Dermis blood vessel endothelial cell (primary cell): ENCODE data around the gene LENEP. TPM values are rescaled to one million over a fixed set of nuclear protein-coding genes. Genes with fewer than 3 reads are reported as not detected.
A peak's percentile ranks its signal among the peaks of the same experiment; 100 is the strongest.

ENCODE experiments used
- DNase-seq: peaks from one replicate; pipeline ENCODE4 v3.0.0; 2010
- total RNA-seq: library from RNA; depleted of rRNA; stranded (reverse); fragments of >200 nt; gene quantifications from 2 replicates; pipeline ENCODE4 v1.2.3, GENCODE V29; 2014

LENEP gene
- total RNA-seq, 1 donor from 2014 or later = not detected

DNA sequence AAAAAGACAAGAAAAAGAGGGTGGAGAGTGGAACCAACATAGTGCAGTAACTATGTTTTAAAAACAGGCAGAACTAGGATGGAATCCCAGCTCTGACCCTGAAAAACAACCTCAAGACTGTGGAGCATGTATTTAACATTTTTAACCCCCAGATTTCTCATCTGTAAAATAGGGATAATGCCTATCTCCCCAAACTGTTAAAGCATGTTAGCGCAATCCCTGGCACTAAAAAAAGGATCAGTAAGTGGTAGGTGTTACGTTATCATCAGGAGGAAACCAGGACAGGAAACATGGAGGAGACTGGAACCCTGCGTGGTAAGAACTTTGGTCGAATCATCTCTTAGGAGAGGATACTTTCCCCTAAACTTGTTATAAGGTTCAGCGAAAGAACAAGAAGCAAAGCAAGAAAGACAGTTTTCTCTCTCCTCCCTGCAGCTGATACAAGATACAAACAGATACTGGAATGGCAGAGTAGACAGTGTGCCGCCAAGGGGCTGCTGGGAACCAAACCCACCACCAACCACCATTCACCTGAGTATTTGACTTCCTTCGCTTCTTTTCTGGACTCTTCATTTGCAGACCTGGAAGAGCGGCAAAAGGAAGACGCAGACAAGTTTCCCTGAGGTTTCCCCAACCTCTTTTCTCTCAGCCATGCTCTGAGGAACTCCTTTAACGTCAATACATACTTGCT lies 32.8 kb upstream of the LENEP start:
- DNase-seq = peak; percentile 20

DNA sequence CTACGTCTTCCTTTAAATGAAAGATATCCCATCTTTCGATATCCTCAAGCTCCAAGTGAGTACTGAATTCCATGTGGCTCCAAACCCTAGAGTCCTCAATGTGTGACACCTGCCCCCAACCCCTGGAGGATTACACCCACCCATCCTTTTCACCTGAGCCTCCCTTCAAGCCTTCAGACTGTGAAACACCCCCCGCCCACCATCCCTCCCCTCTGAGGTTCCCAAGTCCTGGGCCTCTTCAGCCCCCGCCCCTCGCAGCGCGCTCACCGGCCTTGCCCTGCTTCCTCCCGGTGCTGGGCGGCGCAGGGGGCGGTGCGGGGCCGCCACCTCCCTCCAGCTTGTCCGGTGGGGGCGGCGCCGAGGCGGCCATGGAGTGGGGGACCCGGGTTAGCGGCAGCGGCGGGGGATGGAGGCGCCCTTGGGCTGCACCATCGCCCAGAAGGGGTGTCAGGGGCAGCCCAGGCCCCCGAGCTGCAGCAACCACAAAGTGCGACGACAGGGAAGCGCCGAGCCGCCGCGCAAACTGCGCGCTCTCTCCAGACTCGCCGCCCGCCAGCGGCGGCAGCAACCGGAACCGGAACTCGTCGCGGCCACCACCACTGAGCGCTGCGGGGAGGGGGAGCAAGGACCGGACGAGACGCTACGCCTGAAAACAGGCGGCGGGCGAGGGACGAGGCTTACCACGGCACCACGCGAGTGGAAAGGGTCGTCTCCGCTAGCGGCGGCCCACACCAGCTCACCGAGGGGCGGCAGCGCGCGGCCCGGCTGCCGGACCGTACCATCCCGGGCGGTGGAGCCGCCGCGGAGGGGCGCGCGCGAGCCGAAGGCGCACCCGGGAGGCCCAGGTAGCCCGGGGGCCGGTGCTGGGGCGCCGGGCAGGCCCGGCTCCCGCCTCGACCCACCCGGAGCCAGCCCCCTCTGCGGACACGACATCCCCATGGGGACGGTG lies 31.9 kb upstream of the LENEP start, which contains the start of gene PYGO2:
PYGO2 (minus strand) TSS at position 576 of the 949 bp plus-strand sequence; CDS start at position 370, 206 bp downstream.
- DNase-seq = peak; percentile 82

DNA sequence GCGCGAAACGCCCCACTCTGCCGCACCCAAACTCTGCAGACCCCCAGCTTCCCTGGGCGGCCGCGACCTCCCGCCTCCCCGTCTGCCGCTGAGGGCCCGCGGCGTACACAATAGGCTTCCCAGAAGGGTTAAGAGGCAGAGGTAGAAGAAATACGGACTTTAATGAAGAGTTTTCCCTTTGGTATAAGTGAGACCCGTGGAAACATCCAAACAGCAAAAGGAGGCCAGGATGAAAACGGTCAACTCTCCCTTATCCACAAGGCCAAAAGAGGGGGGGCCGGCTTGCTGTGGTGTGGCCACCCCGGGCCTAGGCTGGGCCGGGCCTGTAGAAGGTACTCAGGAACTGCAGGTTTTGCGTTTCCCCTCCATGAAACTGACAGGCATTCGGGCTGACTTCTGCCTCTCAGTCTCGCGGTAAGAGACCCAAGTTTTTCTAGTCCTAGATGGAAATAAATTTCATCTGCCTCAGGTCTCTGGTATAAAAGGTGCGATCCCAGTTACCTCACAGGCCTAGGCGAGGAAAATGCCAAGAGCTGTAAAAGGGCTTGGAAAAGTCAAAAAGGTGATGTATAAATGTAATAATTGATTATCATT lies 31.1 kb upstream of the LENEP start:
- DNase-seq = peak; percentile 41

DNA sequence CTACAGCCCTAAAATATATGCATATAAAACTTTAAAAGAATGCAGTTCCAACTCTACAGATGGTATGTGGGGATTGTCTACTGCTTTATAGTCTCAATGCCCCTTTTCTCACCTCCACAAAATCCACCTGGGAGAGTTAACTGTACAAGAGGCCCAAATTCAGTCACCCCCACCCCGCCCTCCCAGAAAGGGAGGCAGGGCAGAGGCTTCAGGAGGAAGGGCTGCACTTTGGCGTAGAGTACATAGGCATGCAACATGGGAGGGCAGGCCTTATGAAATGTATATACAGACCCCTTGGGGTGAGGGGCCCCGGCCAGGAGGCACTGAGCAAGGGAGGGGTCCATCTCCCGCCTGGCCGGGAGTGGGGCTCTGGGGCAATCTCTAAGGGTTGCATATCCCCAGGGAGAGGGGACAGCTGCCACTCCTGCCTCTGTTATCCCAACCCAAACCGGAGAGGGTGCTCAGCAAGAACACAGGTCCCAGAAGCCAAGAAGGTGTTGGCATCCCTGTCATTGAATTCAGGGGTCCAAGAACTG lies 30.5 kb upstream of the LENEP start:
- DNase-seq = no peak

DNA sequence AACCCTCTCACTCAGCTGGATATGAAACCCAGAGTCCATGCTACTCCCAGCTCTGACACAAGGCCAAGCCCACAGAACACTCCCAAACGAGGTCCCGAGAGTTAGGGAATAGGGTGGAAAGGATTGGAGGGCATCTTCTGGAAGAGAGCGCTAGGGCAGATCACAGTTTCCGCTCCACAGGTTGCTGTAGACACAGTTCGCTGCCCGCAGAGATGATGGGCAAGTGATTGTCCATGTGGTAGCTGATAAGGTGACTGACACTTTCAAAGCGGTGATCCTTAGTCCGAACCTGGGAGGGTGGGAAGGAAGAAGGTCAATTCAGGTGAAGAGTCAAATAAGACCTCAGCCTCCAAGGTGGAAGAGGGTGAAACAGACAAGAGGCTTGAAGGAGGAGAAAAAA lies 29.7 kb upstream of the LENEP start:
- no peak for DNase-seq

DNA sequence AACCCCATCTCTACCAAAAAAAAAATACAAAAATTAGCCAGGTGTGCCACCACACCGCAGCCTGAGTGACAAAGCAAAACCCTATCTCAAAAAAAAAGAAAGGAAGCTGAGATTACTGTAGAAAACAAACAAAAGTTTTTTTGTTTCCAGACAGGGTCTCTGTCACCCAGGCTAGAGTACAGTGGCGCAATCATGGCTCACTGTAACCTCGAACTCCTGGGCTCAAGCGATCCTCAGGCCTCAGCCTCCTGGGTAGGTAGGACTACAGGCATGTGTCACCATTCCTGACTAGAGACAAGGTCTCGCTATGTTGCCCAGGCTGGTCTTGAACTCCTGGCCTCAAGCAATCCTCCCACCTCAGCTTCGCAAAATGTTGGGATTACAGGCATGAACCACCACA lies 29.0 kb upstream of the LENEP start:
- DNase-seq = no peak

DNA sequence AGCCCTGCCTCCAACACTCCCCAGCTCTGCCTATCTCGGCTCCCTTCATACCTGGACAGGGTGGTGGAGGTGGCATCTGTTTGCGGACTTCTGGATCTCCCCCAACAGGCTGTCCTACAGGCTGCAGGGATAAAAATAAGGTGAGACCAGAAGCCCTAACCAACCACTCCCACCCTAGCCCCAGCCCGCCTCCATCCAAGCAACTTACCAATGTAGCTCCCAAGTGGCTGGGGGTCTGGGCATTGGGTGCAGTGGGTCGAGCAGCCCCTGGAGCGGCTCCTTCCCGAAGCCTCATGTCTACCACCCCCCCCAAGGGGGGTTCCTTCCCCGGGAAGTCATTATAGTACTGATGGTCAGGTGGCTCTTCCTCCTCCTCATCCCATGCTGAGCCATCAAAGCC lies 27.3 kb upstream of the LENEP start:
- DNase-seq = no peak

DNA sequence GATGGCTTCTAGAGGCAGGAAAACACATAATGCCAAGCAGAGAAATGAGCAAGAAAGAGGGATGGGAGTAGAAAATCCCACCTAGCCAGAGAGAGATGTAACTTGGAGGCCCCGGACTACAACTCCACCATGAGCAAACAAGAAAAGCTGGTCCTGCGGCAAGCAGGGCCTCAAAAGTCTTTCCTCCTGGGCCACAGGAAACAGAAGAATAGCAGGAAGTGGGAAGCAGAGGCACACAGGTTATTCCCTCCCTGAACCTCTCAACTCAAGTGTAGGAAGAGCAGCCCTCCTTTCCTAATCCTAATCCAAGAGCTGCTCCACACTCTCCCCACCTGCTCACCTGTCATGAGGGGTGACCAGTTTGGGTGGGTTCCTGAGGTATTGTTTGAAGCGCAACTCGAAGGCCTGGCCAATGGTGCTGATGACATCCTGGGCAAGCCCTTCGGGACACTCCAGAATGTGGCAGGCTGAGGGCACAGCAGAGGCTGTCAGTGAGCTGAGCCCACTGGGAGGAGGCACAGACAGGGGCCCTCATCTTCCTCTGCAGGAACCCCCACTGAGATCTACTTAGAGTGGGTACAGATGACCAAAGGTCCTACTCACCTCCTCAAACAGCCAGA lies 25.9 kb upstream of the LENEP start:
- DNase-seq = peak; percentile 60

DNA sequence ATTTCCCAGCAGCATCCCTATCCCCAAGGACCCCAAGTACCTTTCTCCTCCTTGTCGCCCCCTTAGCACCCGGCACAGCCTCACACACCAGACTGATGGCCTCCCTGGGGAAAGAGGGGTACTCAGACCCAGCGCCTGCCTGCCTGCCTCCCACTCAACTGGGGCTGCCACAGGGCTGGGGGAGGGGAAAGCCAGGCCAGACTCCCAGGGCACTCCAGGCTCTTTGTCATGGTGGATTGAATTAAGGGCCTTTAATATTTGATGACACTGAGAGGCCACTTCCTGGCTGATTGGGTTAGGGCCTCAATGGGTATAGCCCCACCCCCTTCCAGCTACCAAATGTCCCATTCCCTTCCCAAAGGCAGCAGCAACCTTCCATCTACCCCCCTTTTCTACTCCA lies 24.7 kb upstream of the LENEP start:
- no peak for DNase-seq

DNA sequence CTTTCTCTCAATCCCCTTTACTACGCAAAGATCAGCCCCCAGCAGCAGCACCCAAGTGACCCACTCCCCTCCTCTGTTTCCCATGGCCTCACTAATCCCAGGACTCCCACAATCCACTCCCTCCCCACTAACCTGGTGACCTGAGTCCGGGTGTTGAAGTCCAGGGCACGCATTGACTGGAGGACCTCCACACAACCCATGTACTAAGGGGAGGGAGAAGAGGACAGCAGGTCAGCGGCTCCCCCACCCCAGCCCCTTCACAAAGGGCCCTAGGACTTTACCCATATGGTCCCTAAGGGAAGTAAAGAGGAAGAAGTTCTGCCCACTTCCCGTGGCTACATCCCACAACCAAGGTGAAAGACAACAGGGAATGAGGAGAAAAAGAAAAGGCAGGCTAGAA lies 24.1 kb upstream of the LENEP start:
- no peak for DNase-seq

DNA sequence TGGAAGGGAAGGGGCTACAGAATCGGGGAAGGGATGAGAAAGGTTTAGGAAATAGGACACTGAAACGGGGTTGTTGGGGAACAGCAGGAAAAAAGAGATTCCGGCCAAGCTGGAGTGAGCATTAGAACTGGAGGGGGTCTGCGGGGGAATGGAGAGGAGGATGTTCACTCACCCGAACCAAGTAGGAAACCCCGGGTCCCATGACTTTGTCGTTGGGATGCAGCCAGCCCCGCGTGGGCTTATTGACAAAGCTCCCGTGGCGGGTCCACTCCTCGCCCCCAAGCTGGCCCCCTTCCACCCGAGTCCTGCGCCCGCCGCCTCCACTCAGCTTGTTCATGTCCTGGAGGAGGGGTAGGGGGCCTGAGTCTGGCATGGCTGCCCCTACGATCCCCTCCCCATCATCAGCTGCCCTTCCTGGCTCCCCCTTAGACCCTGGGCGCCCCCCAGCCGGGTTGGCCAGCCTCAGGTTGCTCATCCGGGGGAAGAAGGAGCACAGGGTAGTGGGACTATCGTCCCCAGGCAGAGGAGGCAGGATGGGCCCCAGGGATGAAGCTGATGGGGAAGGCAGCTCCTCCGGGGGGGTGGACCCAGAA lies 23.4 kb upstream of the LENEP start:
- peak; percentile 34 for DNase-seq

DNA sequence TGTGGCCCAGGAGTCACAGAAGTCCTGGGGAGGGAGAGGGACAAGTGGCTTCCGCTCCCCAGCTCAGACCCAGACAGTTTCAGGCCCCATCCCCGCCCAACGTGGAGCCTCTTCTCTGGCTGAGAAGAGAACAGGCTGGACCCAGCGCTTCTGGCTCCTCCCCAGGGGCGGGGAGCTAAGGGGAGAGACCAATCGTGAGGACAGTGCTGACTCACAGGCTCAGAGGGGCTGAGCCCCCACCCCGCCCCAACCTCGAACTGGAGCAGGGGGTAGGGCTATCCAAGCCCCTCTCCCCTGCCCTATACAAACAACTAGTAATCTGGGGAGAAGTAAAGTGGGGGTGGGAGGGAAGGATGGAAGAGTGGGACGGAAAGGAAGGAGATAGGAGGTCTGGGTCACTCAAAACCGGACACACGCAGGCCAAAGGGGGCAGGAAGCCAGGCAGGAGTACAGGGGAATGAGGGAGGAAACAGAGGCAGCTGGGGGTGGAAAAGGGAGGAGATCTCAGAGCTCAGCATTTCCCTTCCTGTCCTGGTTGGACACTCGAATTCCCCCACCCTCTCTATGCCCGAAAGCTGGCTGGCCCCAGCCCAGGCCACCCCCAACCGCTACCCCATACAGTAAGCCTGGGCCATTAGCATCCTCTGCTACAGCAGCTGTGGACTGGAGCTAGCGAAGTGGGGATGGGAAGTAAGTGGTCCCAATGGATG lies 22.6 kb upstream of the LENEP start, which contains the start of gene SHC1:
SHC1 (minus strand) TSS at position 117 of the 710 bp plus-strand sequence. CDS start 221 bp downstream, outside the sequence.
- DNase-seq = peak; percentile 94

DNA sequence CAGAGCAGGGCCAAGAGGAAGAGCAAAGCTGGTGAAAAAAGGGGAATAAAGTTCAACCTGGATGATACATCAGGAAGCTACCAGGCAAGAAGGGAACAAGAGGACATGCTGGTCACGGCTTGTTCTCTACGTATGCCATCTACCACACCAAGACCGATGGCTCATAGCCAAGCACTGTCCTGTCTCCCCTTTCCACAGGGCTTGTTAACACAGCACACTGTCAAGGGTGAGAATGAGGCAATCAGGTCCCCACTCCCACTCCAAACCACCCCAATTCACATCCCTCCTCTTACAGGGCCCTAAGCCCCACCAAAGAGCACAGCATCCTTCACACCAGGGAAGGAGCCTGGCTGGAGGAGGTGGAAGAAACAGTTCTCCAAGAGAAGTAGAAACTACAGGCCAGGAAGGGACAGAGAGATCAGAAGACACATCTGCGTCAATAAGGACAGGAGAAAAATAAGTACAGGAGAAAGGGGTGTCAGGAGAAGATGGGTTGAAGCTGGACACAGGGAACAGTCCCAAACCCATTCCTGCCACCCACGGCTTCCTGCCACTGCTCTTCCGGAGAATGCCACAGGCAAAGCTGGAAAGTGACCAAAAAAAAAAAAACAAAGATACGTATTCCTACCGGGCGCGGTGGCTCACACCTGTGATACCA lies 21.9 kb upstream of the LENEP start:
- DNase-seq = peak; percentile 42

DNA sequence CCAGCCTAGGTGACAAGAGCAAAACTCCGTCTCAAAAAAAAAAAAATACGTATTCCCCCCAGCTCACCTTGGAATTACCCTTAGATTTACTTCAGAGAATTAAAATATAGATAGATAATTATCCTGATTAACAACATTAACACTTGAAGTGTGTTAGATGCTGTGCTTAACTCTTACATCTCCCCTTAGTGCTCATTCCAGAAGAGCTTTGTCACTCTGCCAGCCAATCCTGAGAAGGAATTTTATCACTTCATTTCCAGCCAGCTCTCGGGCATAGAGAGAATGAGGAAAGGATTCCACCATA lies 21.2 kb upstream of the LENEP start:
- no peak for DNase-seq

DNA sequence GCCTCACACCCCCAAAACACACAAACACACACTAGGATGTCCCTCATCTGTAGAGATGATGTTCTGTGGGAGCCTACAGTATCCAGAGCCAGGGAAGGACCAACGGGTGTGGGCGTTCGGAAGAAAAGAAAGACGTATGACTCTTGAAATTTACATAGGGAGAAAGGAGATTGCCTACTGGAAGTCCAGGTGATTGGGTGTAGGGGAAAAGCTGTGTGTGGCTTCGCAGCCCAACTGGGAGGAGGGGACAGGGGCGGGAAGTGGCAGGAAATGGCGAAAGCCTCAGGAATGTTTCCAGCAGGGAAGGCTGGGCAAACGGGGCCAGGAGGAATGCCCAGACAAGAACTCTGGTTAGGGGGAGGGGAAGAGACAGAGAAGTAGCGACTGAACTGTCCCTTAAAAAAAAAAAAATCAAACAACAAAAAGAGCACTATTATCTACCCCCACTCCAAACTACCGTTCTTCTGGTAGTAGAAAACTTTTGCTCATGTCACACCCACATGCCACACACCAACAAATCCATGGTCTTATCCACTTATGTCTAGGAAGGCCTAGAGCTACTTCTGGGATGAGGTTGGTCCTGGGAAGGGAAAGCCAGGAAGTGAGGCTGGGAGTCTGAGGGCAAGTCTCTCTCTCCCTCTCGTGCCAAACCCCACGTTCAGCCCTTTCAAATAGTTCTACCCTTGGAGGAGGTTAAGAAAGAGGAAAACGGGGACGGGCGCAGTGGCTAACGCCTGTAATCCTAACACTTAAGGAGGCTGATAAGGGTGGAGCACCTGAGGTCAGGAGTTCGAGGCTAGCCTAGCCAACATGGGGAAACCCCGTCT lies 20.7 kb upstream of the LENEP start:
- peak; percentile 96 for DNase-seq

DNA sequence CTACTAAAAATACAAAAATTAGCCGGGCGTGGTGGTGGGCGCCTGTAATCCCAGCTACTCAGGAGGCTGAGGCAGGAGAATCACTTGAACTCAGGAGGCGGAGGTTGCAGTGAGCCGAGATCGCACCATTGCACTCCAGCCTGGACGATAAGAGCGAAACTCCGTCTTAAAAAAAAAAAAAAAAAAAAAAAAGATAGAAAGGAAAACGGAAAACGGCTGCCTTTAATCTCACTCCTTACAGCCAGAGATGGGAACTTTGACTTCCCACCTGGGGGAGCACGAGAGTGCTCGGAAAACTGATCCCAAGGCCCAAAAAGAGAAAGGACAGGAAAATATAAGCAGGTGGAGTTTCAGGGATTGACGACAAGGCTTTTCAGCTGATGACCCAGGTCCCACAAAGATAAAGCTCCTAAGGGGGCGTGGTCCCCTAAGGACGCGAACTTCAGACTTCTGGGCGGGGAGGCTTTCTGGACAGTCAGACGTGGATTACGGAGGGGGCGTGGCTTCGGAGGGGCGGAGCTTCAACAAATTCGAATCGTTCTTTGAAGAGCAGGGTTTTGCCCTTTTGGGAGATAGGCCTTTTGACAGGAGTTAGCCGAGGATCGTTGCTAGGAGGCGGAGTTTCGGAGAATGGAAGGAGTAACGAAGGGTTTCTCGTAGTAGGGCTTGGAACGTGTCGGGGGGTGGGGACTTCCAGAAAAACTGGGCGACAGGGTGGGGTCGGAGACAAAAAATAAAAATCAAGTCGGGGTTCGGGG lies 19.9 kb upstream of the LENEP start:
- peak; percentile 99 for DNase-seq

DNA sequence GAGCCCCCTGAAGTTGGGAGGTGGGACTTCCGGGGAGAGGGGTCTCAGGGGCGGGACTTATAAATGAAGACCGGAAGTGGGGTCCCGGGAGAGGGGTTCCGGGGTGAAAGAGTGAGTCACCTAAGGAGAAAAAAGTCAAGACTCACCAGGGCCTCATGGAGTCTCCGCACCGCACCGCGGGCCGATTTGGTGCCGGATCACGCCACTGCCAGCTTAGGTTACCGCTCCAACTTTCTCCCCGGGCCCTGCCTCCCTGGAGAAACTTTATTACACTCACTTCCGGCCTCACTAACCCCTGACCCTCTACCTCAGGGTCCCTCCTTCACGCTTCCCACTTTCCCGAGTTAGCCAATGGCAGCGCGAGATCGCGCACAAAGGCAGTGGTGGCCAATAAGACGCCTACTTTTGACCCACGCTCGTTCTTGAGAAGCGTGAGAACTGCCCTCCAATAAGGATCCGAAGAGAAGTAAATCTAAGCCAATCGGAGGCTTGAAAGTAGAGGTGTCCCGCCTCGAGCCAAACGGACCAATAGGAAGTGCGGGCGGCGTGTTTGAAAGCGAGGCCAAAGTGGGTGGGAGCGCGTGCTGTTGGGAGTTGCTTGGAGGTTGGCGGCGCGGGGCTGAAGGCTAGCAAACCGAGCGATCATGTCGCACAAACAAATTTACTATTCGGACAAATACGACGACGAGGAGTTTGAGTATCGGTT lies 19.1 kb upstream of the LENEP start, which contains the start of gene CKS1B:
CKS1B (plus strand) TSS at position 580 of the 706 bp plus-strand sequence; CDS start at position 645, 65 bp downstream.
- peak; percentile 100 for DNase-seq

DNA sequence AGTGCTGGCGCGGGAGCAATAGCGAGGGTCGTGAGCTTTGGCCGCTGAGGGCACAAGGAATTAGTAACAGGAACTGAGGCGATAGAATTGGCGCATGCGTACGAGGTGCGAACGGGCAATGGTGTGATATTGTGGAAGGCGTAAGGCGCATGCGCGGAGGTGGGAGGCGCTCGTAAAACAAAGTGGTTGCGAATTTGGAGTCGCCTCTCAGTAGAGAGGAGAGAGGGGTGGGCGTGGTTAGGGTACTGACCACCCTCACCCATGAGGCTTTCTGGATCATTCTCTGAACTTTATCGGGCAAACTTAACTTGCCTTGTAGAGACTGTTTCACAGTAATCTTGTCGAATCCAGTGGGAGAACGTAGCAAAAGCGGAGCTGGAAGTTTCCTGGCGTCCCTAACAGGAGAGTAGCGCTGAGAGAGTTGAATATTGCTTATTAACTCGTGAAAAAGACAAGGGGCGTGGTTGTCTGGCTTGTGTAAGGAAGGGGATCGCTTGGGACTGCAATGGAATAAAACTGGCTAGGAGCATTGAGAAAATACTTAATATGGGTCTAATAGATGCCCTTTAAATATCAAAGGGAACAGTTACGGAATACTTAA lies 18.5 kb upstream of the LENEP start:
- DNase-seq = peak; percentile 96
